HepG2 (cell line): ENCODE results near the gene FGF19. TPM values are rescaled to one million over a fixed set of nuclear protein-coding genes. Genes with fewer than 3 reads are reported as not detected.

Experiments used
- ARID2 ChIP-seq: sonication (generic); formaldehyde crosslinking; IDR thresholded peaks from 2 replicates; pipeline ENCODE4 v1.8.1; 2022; ENCODE audit warnings: mild to moderate bottlenecking, missing genetic modification reagents, borderline replicate concordance
- FOXO4 ChIP-seq: sonication (generic); formaldehyde crosslinking; conservative IDR thresholded peaks from 2 replicates; pipeline ENCODE4 v1.8.1; 2023; ENCODE audit warnings: missing genetic modification reagents
- GATAD1 ChIP-seq: IDR thresholded peaks from 2 replicates; pipeline ENCODE4 v1.6.1; 2016; ENCODE audit warnings: missing genetic modification reagents, missing compliant biosample characterization
- GLMP ChIP-seq: sonication (generic); formaldehyde crosslinking; IDR thresholded peaks from 2 replicates; pipeline ENCODE4 v1.9.0; 2021; ENCODE audit warnings: missing genetic modification reagents, mild to moderate bottlenecking, borderline replicate concordance
- HINFP ChIP-seq: sonication (generic); formaldehyde crosslinking; IDR thresholded peaks from 2 replicates; pipeline ENCODE4 v1.4.0; 2020; ENCODE audit warnings: low read depth, mild to moderate bottlenecking, missing genetic modification reagents
- HNF4A ChIP-seq: sonication (generic); formaldehyde crosslinking; IDR thresholded peaks from 2 replicates; pipeline ENCODE4 v1.4.0; 2020; ENCODE audit warnings: missing genetic modification reagents
- HOXA7 ChIP-seq: sonication (generic); formaldehyde crosslinking; IDR thresholded peaks from 2 replicates; pipeline ENCODE4 v1.8.1; 2022; ENCODE audit warnings: mild to moderate bottlenecking, missing genetic modification reagents, moderate library complexity
- IRF2 ChIP-seq: IDR thresholded peaks from 2 replicates; pipeline ENCODE4 v1.6.1; 2018; ENCODE audit warnings: missing genetic modification reagents, missing compliant biosample characterization
- NFIB ChIP-seq: sonication (generic); formaldehyde crosslinking; IDR thresholded peaks from 2 replicates; pipeline ENCODE4 v1.9.0; 2021; ENCODE audit warnings: missing genetic modification reagents, mild to moderate bottlenecking, borderline replicate concordance
- RFX3 ChIP-seq: IDR thresholded peaks from 2 replicates; pipeline ENCODE4 v1.6.1; 2016; ENCODE audit warnings: missing biosample characterization, missing genetic modification reagents
- SMC3 ChIP-seq: IDR thresholded peaks from 2 replicates; pipeline ENCODE4 v1.6.1; 2011; ENCODE audit warnings: low read length, improper control_type of control experiment
- SMYD3 ChIP-seq: sonication (generic); formaldehyde crosslinking; IDR thresholded peaks from 2 replicates; pipeline ENCODE4 v1.8.1; 2023; ENCODE audit warnings: mild to moderate bottlenecking, missing genetic modification reagents
- SPEN ChIP-seq: sonication (generic); formaldehyde crosslinking; IDR thresholded peaks from 2 replicates; pipeline ENCODE4 v1.5.1; 2020; ENCODE audit warnings: low read depth, mild to moderate bottlenecking, missing genetic modification reagents
- TBP ChIP-seq: sonication (generic); formaldehyde crosslinking; IDR thresholded peaks from 2 replicates; pipeline ENCODE4 v1.5.0; 2020; ENCODE audit warnings: missing genetic modification reagents
- TFE3 ChIP-seq: IDR thresholded peaks from 2 replicates; pipeline ENCODE4 v1.6.1; 2016
- ZBTB14 ChIP-seq: sonication (generic); formaldehyde crosslinking; IDR thresholded peaks from 2 replicates; pipeline ENCODE4 v1.4.0; 2020; ENCODE audit warnings: missing genetic modification reagents
- ZBTB44 ChIP-seq: sonication (generic); formaldehyde crosslinking; IDR thresholded peaks from 2 replicates; pipeline ENCODE4 v1.4.0; 2020; ENCODE audit warnings: missing genetic modification reagents
- ZNF354B ChIP-seq: sonication (generic); formaldehyde crosslinking; IDR thresholded peaks from 2 replicates; pipeline ENCODE4 v1.8.0; 2022; ENCODE audit warnings: mild to moderate bottlenecking, missing genetic modification reagents
- ZNF501 ChIP-seq: sonication (generic); formaldehyde crosslinking; IDR thresholded peaks from 2 replicates; pipeline ENCODE4 v1.5.1; 2020; ENCODE audit warnings: mild to moderate bottlenecking, moderate library complexity, missing genetic modification reagents
- ZNF546 ChIP-seq: sonication (generic); formaldehyde crosslinking; conservative IDR thresholded peaks from 2 replicates; pipeline ENCODE4 v1.8.1; 2023; ENCODE audit warnings: mild to moderate bottlenecking, missing genetic modification reagents
- ZNF776 ChIP-seq: sonication (generic); formaldehyde crosslinking; IDR thresholded peaks from 2 replicates; pipeline ENCODE4 v1.4.0; 2020; ENCODE audit warnings: mild to moderate bottlenecking, missing genetic modification reagents
- polyA plus RNA-seq, 8 experiments: library from polyadenylated mRNA; depleted of rRNA in 3 of 8; stranded (reverse) in 7 of 8; unstranded in 1 of 8; fragments of >200 nt; fragmentation: Illumina TruSeq in 4 of 8; extraction: Trizol in 4 of 8; gene quantifications; 2 replicates each; pipeline versions ENCODE4 v1.2.1 to v1.2.3, GENCODE V29; 2011 to 2016; ENCODE audit warnings: low read depth in 4 of 8, missing spikeins in 1 of 8, mixed read lengths in 1 of 8; ENCODE audit not compliant: insufficient read depth in 1 of 8
- total RNA-seq, 5 experiments: library from RNA; depleted of rRNA; stranded (reverse); fragments of >200 nt; fragmentation: Illumina TruSeq; extraction: Trizol; gene quantifications; 2 replicates each; pipeline ENCODE4 v1.2.3, GENCODE V29; 2016; ENCODE audit warnings: low read depth in 1 of 5

Gene FGF19
- total and polyA plus RNA-seq, 2 of the 13 experiments (the other 11 are each of a cell fraction or from before 2014, with no cell fraction given), result 0.07 TPM; not detected in 1

- TF ChIP-seq ZBTB14 (CRISPR knock-in tag), result no peak
- TF ChIP-seq ZNF776 (CRISPR knock-in tag), result no peak
- TF ChIP-seq ZBTB44 (CRISPR knock-in tag), result no peak
- TF ChIP-seq ZNF354B (CRISPR knock-in tag), result no peak
- TF ChIP-seq SPEN (CRISPR knock-in tag), result no peak
- no peak for TF ChIP-seq NFIB (CRISPR knock-in tag)
- TF ChIP-seq ZNF546 (CRISPR knock-in tag), result no peak
- TF ChIP-seq ARID2, result no peak
- TF ChIP-seq GATAD1 (CRISPR knock-in tag), result no peak
- TF ChIP-seq SMYD3, result no peak
- 0 out of 2 replicates have a peak, but pooled peaks have one; percentile 65 for TF ChIP-seq FOXO4 (CRISPR knock-in tag)
- no peak for TF ChIP-seq SMC3
- no peak for TF ChIP-seq HINFP (CRISPR knock-in tag)
- TF ChIP-seq TFE3 (CRISPR knock-in tag), result no peak
- 0 out of 2 replicates have a peak, but pooled peaks have one; percentile 34 for TF ChIP-seq ZNF501 (CRISPR knock-in tag)
- no peak for TF ChIP-seq GLMP (CRISPR knock-in tag)
- 0 out of 2 replicates have a peak, but pooled peaks have one; percentile 15 for TF ChIP-seq IRF2
- no peak for TF ChIP-seq HOXA7 (CRISPR knock-in tag)
- no peak for TF ChIP-seq RFX3 (CRISPR knock-in tag)
- TF ChIP-seq HNF4A (CRISPR knock-in tag), result peak; percentile 94
- TF ChIP-seq TBP, result no peak
Observed at GRCh38 chr11:69705901-69706787, 2.3 kb upstream of the FGF19 start (continued).
